BLaER1 treated with 17β-estradiol and CSF1 and Interleukin-3, amounts not matched to agents 10 nM and 100 nM (cell line): ENCODE data around the gene PKD1L1.
A peak's percentile ranks its signal among the peaks of the same experiment; 100 is the strongest.

Experiments
- H3K27ac ChIP-seq, 11 experiments: shearing (Covaris generic); formaldehyde crosslinking; 2 replicates each; pipeline ENCODE4 v1.8.1; 2022
- H3K27me3 ChIP-seq, 11 experiments: shearing (Covaris generic); formaldehyde crosslinking; 2 replicates each; pipeline ENCODE4 v1.8.1; 2022
- H3K36me3 ChIP-seq, 11 experiments: shearing (Covaris generic); formaldehyde crosslinking; 2 replicates each; pipeline ENCODE4 v1.8.1; 2022
- H3K4me1 ChIP-seq, 10 experiments: shearing (Covaris generic); formaldehyde crosslinking; 2 replicates each; pipeline ENCODE4 v1.8.1; 2022
- H3K4me2 ChIP-seq, 11 experiments: shearing (Covaris generic); formaldehyde crosslinking; 2 replicates each; pipeline ENCODE4 v1.8.1; 2022
- H3K4me3 ChIP-seq, 10 experiments: shearing (Covaris generic); formaldehyde crosslinking; 2 replicates each; pipeline ENCODE4 v1.8.1; 2022
- H3K9ac ChIP-seq, 11 experiments: shearing (Covaris generic); formaldehyde crosslinking; 2 replicates each; pipeline ENCODE4 v1.8.1; 2022
- H3K9me3 ChIP-seq, 11 experiments: shearing (Covaris generic); formaldehyde crosslinking; replicated peaks in 1 of 11; 2 replicates each; pipeline ENCODE4 v1.8.1; 2022
- H4K20me1 ChIP-seq, 11 experiments: shearing (Covaris generic); formaldehyde crosslinking; 2 replicates each; pipeline ENCODE4 v1.8.1; 2022
- Cebpa-rat ChIP-seq, 11 experiments: shearing (Covaris generic); IDR thresholded peaks; 2 replicates each; pipeline ENCODE4 v1.8.1; 2022

The PKD1L1 gene

DNA sequence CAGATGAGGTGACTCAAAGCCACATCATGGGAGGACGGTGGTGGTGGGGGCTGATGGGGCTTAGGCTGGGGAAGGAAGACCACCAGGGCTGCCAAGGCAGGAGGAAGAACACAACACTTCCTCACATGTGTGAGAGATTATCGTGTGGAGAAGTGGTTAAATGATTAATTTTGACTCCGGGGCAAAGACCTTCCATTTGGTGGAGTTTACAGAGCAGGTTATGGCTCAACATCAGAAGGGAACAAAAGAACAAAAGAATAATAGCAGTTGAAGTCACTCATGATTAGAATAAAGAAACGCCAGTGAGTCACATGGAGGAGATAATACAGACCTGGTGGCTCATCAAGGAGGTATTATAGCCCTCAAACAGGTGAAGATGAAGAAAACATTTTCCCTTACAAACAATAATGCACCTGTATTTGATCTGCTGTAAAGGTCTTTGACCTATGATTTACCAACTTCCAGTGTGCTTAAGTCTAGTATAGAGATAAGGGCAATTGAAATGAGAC is 170.1 kb downstream of the PKD1L1 start:
- Histone ChIP-seq H3K4me1 (peaks cover 6 to 20% (median 10%) of the 10 kb centered on the region in 10 experiments; a peak in 18 of 20 replicates), H3K9me3 (no peaks in the 10 kb centered on the region), H3K27ac (no peak overlapping the region)

DNA sequence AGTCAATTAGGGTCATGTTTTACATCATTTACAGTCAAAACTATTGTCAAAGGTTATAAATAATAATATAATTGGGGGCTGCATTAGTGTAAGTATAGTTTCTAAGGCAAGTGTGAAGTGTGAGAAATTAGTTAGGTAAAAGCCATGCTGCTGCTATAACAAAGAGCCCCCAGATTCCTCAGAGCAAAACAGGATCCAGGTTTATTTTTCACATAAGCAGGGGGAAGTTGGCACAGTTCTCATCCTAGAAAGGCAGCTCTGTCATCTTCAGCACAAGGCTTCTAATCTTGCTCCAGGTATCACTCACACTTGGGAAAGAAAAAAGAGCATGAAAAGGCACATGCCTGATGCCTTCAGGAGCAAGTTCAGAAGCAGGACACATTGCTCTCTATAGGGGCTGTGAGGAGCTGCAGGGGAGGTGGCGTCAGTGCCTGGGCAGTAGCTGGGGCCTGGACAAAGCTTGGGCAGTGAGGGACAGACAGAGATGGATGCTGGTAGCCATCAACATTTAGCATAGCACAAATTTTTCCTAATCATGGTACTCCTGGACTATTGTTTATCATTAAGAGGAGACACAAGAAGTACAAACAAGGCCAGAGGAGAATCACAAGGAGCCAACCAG is 170.6 kb downstream of the PKD1L1 start:
- Histone ChIP-seq H3K9me3 (no peaks in the 10 kb centered on the region), H3K4me1 (peaks cover 6 to 20% (median 10%) of the 10 kb centered on the region in 10 experiments; a peak in 18 of 20 replicates), H3K4me3 (no peak overlapping the region), H3K36me3 (no peaks in the 10 kb centered on the region), H3K9ac (no peak overlapping the region), H4K20me1 (no peaks in the 10 kb centered on the region), H3K4me2 (no peak overlapping the region), H3K27ac (no peak overlapping the region), H3K27me3 (no peaks in the 10 kb centered on the region)
- no peak for TF ChIP-seq Cebpa-rat (IDR thresholded peaks at IDR 0.05)

More for the DNA sequence above, 170.1 kb downstream of the PKD1L1 start:
- H4K20me1 ChIP-seq: no peaks in the 10 kb centered on the region
- TF ChIP-seq Cebpa-rat (IDR thresholded peaks at IDR 0.05): no peak
- H3K4me3 ChIP-seq: no peak overlapping the region
- H3K36me3 ChIP-seq: no peaks in the 10 kb centered on the region
- no peak overlapping the region for H3K9ac ChIP-seq
- H3K27me3 ChIP-seq: no peaks in the 10 kb centered on the region
- no peak overlapping the region for H3K4me2 ChIP-seq

DNA sequence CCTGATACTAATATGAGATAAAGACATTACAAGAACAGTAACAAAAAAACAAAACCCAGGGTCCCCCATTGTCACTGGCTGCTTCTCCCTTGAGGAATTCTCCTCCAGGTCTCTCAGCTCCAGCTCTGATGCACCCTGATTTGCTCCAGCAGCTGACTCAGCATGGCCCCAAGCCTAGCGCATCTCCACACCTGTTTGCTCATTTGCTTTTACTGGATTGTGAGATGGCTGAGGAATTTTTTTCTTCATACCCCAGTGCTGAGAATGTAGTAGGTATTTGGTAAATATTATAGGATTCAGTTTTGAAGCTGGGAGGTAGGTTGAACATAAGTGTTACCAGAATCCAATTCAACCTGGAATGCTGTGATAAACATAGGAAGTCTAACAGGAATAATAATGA is 171.9 kb downstream of the PKD1L1 start:
- Histone ChIP-seq H3K4me3 (no peak overlapping the region), H4K20me1 (no peaks in the 10 kb centered on the region), H3K4me2 (no peak overlapping the region), H3K9ac (no peak overlapping the region), H3K36me3 (no peaks in the 10 kb centered on the region), H3K9me3 (no peaks in the 10 kb centered on the region), H3K27me3 (no peaks in the 10 kb centered on the region), H3K4me1 (peaks cover 6 to 20% (median 10%) of the 10 kb centered on the region in 10 experiments; a peak in 18 of 20 replicates), H3K27ac (no peak overlapping the region)
- TF ChIP-seq Cebpa-rat (IDR thresholded peaks at IDR 0.05): no peak

DNA sequence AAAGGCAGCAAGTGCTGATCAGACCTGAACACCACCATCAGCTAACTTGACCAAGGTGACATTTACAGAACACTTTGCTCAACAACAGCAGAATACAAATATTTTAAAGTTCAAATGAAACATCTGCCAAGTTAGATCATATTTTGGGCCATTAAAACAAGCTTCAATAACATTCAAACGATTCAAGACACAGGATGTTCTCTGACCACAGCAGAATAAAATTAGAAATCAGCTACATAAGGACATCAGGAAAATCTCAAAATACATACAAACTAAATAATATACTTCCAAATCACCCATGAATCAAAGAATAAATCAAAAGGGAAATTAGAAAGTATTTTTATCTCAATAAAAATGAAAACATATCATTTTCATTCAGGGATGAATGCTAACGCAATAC is 173.0 kb downstream of the PKD1L1 start:
- Histone ChIP-seq H3K27ac (no peak overlapping the region), H3K4me3 (no peak overlapping the region), H3K4me2 (peak overlapping the region in 9 of 11 experiments; percentile 24 to 71 (median 59); a peak in 16 of 22 replicates), H3K9ac (0 out of 22 replicates have a peak overlapping the region, but pooled peaks of 1 of the 11 experiments have one; percentile 10), H3K36me3 (no peaks in the 10 kb centered on the region), H4K20me1 (no peaks in the 10 kb centered on the region), H3K27me3 (no peaks in the 10 kb centered on the region), H3K9me3 (no peaks in the 10 kb centered on the region), H3K4me1 (peaks cover 6 to 20% (median 10%) of the 10 kb centered on the region in 10 experiments; a peak in 18 of 20 replicates)
- no peak for TF ChIP-seq Cebpa-rat (IDR thresholded peaks at IDR 0.05)

DNA sequence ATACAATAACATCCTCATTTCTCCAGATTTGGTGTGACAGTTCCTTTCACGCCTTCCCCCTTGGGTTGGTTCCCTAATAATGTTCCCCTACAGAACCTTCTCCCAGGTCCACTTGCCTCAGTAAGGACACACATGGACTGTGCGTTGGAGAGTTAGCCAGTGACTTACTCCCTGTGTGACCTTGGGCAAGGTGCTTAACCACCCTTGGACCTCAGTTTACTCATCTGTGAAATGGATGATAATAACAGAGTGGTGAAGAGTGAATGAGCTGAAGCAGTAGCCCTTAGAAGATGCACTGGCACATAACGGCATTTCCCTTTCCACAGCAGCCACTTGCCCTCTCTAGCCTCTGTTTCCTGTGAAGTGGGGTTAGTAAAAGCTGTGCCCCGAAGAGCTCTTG is 175.8 kb downstream of the PKD1L1 start:
- Histone ChIP-seq H3K4me1 (peaks cover 6 to 20% (median 10%) of the 10 kb centered on the region in 10 experiments; a peak in 18 of 20 replicates), H3K27ac (no peak overlapping the region), H3K36me3 (no peaks in the 10 kb centered on the region), H3K9me3 (no peaks in the 10 kb centered on the region), H3K9ac (no peak overlapping the region), H4K20me1 (no peaks in the 10 kb centered on the region), H3K27me3 (no peaks in the 10 kb centered on the region), H3K4me2 (no peak overlapping the region), H3K4me3 (no peak overlapping the region)
- TF ChIP-seq Cebpa-rat (IDR thresholded peaks at IDR 0.05): no peak

GRCh38 chr7:47771990-47772360 is 176.3 kb downstream of the PKD1L1 start:
- no peak overlapping the region for H3K9ac ChIP-seq
- H3K4me3 ChIP-seq: no peak overlapping the region
- no peak overlapping the region for H3K27ac ChIP-seq
- H3K4me2 ChIP-seq: no peak overlapping the region
- no peaks in the 10 kb centered on the region for H3K27me3 ChIP-seq
- H4K20me1 ChIP-seq: no peaks in the 10 kb centered on the region
- H3K36me3 ChIP-seq: no peaks in the 10 kb centered on the region
- peaks cover 6 to 20% (median 10%) of the 10 kb centered on the region in 10 experiments; a peak in 18 of 20 replicates for H3K4me1 ChIP-seq
- H3K9me3 ChIP-seq: no peaks in the 10 kb centered on the region
- no peak for TF ChIP-seq Cebpa-rat (IDR thresholded peaks at IDR 0.05)

- Histone ChIP-seq H3K27ac (no peak overlapping the region), H3K4me1 (peaks cover 6 to 20% (median 10%) of the 10 kb centered on the region in 10 experiments; a peak in 18 of 20 replicates), H3K9me3 (no peaks in the 10 kb centered on the region), H3K9ac (no peak overlapping the region), H3K4me3 (no peak overlapping the region), H3K27me3 (no peaks in the 10 kb centered on the region), H3K36me3 (no peaks in the 10 kb centered on the region), H3K4me2 (no peak overlapping the region), H4K20me1 (no peaks in the 10 kb centered on the region)
- no peak for TF ChIP-seq Cebpa-rat (IDR thresholded peaks at IDR 0.05)
Measured at GRCh38 chr7:47771336-47771989, 176.8 kb downstream of the PKD1L1 start.

DNA sequence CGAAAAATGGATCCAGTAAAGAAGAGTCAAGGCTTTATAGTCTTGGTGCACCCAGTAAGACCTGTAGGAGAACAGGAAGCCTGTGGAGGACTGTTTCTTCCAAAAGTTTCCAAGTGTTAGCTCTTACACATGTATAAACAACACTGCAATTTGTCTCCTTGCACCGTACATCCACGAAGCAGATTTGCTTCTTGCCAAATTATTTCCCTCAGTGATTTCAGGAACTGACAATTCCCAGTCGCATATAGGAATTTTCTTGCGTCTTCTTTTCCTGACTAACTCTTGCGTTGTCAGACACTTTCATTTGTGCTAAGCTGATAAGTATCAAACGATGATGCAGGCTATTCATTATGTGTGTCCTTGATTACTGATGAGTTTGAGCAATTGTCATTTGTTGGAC is 182.1 kb downstream of the PKD1L1 start:
- Histone ChIP-seq H3K36me3 (no peaks in the 10 kb centered on the region), H4K20me1 (no peaks in the 10 kb centered on the region), H3K9me3 (no peaks in the 10 kb centered on the region), H3K4me1 (peaks cover 0 to 4% (median 0%) of the 10 kb centered on the region in 10 experiments; a peak in 2 of 20 replicates), H3K9ac (no peak overlapping the region), H3K4me2 (no peak overlapping the region), H3K27me3 (no peaks in the 10 kb centered on the region), H3K4me3 (no peak overlapping the region), H3K27ac (no peak overlapping the region)
- TF ChIP-seq Cebpa-rat (IDR thresholded peaks at IDR 0.05): no peak

- H3K4me1 ChIP-seq: peaks cover 0 to 10% (median 0%) of the 10 kb centered on the region in 10 experiments; a peak in 2 of 20 replicates
- no peaks in the 10 kb centered on the region for H3K9me3 ChIP-seq
- H3K36me3 ChIP-seq: no peaks in the 10 kb centered on the region
- no peak overlapping the region for H3K4me2 ChIP-seq
- no peaks in the 10 kb centered on the region for H4K20me1 ChIP-seq
- no peak overlapping the region for H3K4me3 ChIP-seq
- H3K27ac ChIP-seq: no peak overlapping the region
- no peak overlapping the region for H3K9ac ChIP-seq
- no peaks in the 10 kb centered on the region for H3K27me3 ChIP-seq
- no peak for TF ChIP-seq Cebpa-rat (IDR thresholded peaks at IDR 0.05)
Measured at GRCh38 chr7:47765373-47765979, 182.8 kb downstream of the PKD1L1 start.
